K562 (cell line): ENCODE measurements around the gene PLEKHA6. TPM values are rescaled to one million over a fixed set of nuclear protein-coding genes. Genes with fewer than 3 reads are reported as not detected.

ENCODE experiments used
- ARNT ChIP-seq, 2 experiments: fragments of 450-650 bp; IDR thresholded peaks; 2 replicates each; pipeline ENCODE4 v1.6.1; 2016; ENCODE audit warnings: mild to moderate bottlenecking in 1 of 2
- CEBPB ChIP-seq: fragments of 450-650 bp; IDR thresholded peaks from 2 replicates; pipeline ENCODE4 v1.6.1; 2016; ENCODE audit warnings: missing genetic modification characterization, missing compliant biosample characterization
- ESRRA ChIP-seq: fragments of 450-650 bp; IDR thresholded peaks from 2 replicates; pipeline ENCODE4 v1.6.1; 2014; ENCODE audit warnings: low read depth, mild to moderate bottlenecking, moderate library complexity, borderline replicate concordance
- GATA2 ChIP-seq: sonication (generic); formaldehyde crosslinking; IDR thresholded peaks from 2 replicates; pipeline ENCODE4 v1.4.0; 2020; ENCODE audit warnings: mild to moderate bottlenecking, missing genetic modification reagents
- GTF2B ChIP-seq: IDR thresholded peaks from 2 replicates; pipeline ENCODE4 v1.6.1; 2011; ENCODE audit not compliant: insufficient read length; ENCODE audit errors: extremely low read depth
- HCFC1 ChIP-seq: IDR thresholded peaks from 2 replicates; pipeline ENCODE4 v1.6.1; 2012; ENCODE audit warnings: low read depth, low read length, improper control_type of control experiment
- KLF6 ChIP-seq: fragments of 250-450 bp; sonication (Bioruptor Pico); IDR thresholded peaks from 2 replicates; pipeline ENCODE4 v1.4.0; 2020; ENCODE audit warnings: mild to moderate bottlenecking, moderate library complexity, borderline replicate concordance
- MXD1 ChIP-seq: fragments of 250-450 bp; sonication (Bioruptor Pico); IDR thresholded peaks from 2 replicates; pipeline ENCODE4 v1.8.0; 2021; ENCODE audit warnings: borderline replicate concordance, mild to moderate bottlenecking, moderate library complexity; ENCODE audit not compliant: poor library complexity, severe bottlenecking
- SRSF9 ChIP-seq: fragments of 200-400 bp; formaldehyde crosslinking; IDR thresholded peaks from 2 replicates; pipeline ENCODE4 v1.6.1; 2017; ENCODE audit warnings: low read depth, low read length, borderline replicate concordance
- STAG1 ChIP-seq: sonication (generic); formaldehyde crosslinking; IDR thresholded peaks from 2 replicates; pipeline ENCODE4 v1.5.0; 2020; ENCODE audit warnings: missing genetic modification reagents, borderline replicate concordance
- TBP ChIP-seq: optimal IDR thresholded peaks from 2 replicates; pipeline ENCODE3; 2011; ENCODE audit warnings: low read depth, low read length, improper control_type of control experiment
- ZNF217 ChIP-seq: sonication (generic); formaldehyde crosslinking; IDR thresholded peaks from 2 replicates; pipeline ENCODE4 v1.8.0; 2022; ENCODE audit warnings: mild to moderate bottlenecking, missing genetic modification reagents
- ZNF24 ChIP-seq: fragments of 450-650 bp; IDR thresholded peaks from 2 replicates; pipeline ENCODE4 v1.6.1; 2016
- ZNF76 ChIP-seq: fragments of 250-450 bp; sonication (Bioruptor Pico); IDR thresholded peaks from 2 replicates; pipeline ENCODE4 v1.4.0; 2020; ENCODE audit warnings: mild to moderate bottlenecking, moderate library complexity, borderline replicate concordance
- ZNF780A ChIP-seq: fragments of 250-450 bp; sonication (Bioruptor Pico); IDR thresholded peaks from 2 replicates; pipeline ENCODE4 v1.5.0; 2021; ENCODE audit warnings: mild to moderate bottlenecking
- polyA plus RNA-seq, 8 experiments: library from polyadenylated mRNA; depleted of rRNA in 4 of 8; stranded (reverse) in 5 of 8; unstranded in 3 of 8; fragments of >200 nt; fragmentation: Nextera tagmentation in 2 of 8; fragmentation: Illumina TruSeq in 1 of 8; extraction: Ambion mirVana in 2 of 8; extraction: Trizol in 1 of 8; gene quantifications; 2 replicates each; pipeline versions ENCODE4 v1.2.1 to v1.2.3, GENCODE V29; 2011 to 2014; ENCODE audit warnings: inconsistent platforms in 1 of 8, missing spikeins in 1 of 8
- total RNA-seq, 7 experiments: library from RNA; depleted of rRNA in 6 of 7; stranded (reverse); fragments of >200 nt in 6 of 7; fragmentation: Illumina TruSeq in 2 of 7; extraction: Trizol in 2 of 7; gene quantifications; 2 replicates each; pipeline versions ENCODE4 v1.2.1 to v1.2.3, GENCODE V29; 2011 to 2021; ENCODE audit warnings: low replicate concordance in 1 of 7
- TF ChIP-seq, protein P1 (sequence below), 2 experiments: IDR thresholded peaks; 2 replicates each; pipeline ENCODE4 v1.6.1; 2011; ENCODE audit warnings: borderline replicate concordance in 1 of 2, control low read depth in 1 of 2, low read depth in 1 of 2, low read length in 1 of 2, mild to moderate bottlenecking in 1 of 2, mixed read lengths in 1 of 2, moderate library complexity in 1 of 2; ENCODE audit not compliant: insufficient read depth in 1 of 2, insufficient read length in 1 of 2, poor library complexity in 1 of 2, severe bottlenecking in 1 of 2; ENCODE audit errors: extremely low read depth in 1 of 2
- TF ChIP-seq, protein P2 (sequence below): sonication (generic); formaldehyde crosslinking; IDR thresholded peaks from 2 replicates; pipeline ENCODE4 v1.8.1; 2023; ENCODE audit warnings: mild to moderate bottlenecking, missing genetic modification reagents
- TF ChIP-seq, protein P3 (sequence below), 2 experiments: fragments of 200-800 bp in 1 of 2; sonication (Bioruptor generic) in 1 of 2; sonication (generic) in 1 of 2; formaldehyde crosslinking in 1 of 2; IDR thresholded peaks in 1 of 2; conservative IDR thresholded peaks in 1 of 2; 2 replicates each; pipeline versions ENCODE4 v1.5.0 to v1.6.1; 2016 to 2020; ENCODE audit warnings: missing compliant biosample characterization in 1 of 2, missing genetic modification characterization in 1 of 2, missing genetic modification reagents in 1 of 2

The PLEKHA6 gene
- total and polyA plus RNA-seq, 9 of the 15 experiments (the other 6 are each of a cell fraction or from before 2014, with no cell fraction given), result under 0.01 to 0.33 (median 0.01) TPM; not detected in 4

DNA sequence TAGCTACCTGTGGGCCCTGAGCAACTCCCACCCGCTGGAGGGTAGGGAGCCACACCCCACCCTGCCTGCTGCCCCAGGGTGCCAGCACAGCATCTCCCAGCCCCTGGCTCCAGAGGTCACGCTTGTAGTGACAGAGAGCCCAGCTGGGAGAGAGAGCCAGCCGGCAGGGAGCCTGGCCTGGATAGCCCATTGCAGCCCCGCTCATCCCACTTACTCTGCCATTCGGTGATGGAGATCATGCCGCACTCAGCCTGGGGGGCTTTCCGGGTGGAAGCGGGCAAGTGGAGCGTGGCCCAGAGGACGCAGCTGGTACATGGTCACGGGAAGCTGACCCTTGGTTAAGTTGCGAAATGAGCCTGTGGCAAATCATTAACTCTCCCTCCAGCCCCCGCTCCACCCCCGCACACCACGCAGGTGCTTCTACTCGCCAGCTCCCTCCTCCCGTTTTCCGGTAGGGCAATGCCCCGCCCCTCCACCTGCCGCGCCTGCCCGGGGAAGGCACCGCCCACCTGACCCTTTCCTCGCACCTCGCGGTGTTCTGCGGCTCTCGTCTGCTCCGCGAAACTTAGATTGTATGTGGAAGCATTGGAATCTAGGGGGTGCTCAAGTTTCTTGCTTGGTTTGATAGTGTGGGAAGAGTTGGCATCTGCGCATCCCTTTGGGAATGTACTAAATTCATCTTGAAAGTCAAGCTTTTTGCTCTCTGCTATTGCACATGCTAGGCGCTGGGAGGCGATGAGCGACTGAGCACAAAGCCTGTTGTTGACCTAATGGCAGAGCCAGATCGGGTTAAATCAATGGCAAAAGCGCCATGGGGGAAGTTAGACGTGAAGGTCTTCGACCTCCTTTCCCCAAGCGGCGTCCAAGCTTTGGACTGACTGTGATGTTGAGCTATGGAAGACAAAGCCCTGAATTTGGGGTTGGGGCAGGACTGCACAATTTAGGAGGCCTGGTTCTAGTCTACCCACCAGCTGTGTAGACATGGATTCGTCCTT lies 145.8 kb downstream of the PLEKHA6 start, which contains the start of gene GOLT1A (continued):
- TF ChIP-seq KLF6 (no peak), STAG1 (CRISPR knock-in tag) (peak; percentile 61; the same call in 1 of the 2 replicates), ZNF780A (no peak), HCFC1 (no peak), ZNF217 (CRISPR knock-in tag) (no peak), GTF2B (no peak), GATA2 (CRISPR knock-in tag) (no peak), CEBPB (tag) (0 out of 2 replicates have a peak, but pooled peaks have one; percentile 18), MXD1 (CRISPR knock-in tag) (no peak), ARNT (IDR thresholded peaks at IDR 0.05) (no peak), ZNF76 (CRISPR knock-in tag) (no peak), SRSF9 (no peak), ESRRA (peak; percentile 15; the same call in 1 of the 2 replicates), ZNF24 (no peak), TBP (no peak)
- TF ChIP-seq, protein P1, sequence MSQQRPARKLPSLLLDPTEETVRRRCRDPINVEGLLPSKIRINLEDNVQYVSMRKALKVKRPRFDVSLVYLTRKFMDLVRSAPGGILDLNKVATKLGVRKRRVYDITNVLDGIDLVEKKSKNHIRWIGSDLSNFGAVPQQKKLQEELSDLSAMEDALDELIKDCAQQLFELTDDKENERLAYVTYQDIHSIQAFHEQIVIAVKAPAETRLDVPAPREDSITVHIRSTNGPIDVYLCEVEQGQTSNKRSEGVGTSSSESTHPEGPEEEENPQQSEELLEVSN (IDR thresholded peaks at IDR 0.05; ENCODE audit: borderline replicate concordance in 1 of 2, extremely low read depth in 1 of 2, insufficient read depth in 1 of 2, insufficient read length in 1 of 2, low read depth in 1 of 2, low read length in 1 of 2, poor library complexity in 1 of 2, severe bottlenecking in 1 of 2), result peak; percentile 37 to 68
- TF ChIP-seq, protein P2, sequence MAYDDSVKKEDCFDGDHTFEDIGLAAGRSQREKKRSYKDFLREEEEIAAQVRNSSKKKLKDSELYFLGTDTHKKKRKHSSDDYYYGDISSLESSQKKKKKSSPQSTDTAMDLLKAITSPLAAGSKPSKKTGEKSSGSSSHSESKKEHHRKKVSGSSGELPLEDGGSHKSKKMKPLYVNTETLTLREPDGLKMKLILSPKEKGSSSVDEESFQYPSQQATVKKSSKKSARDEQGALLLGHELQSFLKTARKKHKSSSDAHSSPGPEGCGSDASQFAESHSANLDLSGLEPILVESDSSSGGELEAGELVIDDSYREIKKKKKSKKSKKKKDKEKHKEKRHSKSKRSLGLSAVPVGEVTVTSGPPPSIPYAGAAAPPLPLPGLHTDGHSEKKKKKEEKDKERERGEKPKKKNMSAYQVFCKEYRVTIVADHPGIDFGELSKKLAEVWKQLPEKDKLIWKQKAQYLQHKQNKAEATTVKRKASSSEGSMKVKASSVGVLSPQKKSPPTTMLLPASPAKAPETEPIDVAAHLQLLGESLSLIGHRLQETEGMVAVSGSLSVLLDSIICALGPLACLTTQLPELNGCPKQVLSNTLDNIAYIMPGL (CRISPR knock-in tag), result no peak
- TF ChIP-seq, protein P3, sequence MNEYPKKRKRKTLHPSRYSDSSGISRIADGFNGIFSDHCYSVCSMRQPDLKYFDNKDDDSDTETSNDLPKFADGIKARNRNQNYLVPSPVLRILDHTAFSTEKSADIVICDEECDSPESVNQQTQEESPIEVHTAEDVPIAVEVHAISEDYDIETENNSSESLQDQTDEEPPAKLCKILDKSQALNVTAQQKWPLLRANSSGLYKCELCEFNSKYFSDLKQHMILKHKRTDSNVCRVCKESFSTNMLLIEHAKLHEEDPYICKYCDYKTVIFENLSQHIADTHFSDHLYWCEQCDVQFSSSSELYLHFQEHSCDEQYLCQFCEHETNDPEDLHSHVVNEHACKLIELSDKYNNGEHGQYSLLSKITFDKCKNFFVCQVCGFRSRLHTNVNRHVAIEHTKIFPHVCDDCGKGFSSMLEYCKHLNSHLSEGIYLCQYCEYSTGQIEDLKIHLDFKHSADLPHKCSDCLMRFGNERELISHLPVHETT (CRISPR knock-in tag; conservative IDR thresholded peaks at IDR 0.05 in 1 of 2, IDR thresholded peaks at IDR 0.05 in 1 of 2), result no peak
